OCI-M1 (cell line): ENCODE measurements around the gene ZNF789.
"Not testable (repeated sequence)": the region's sequence is repeated elsewhere in the genome, so short reads cannot be mapped to it uniquely, and the experiment has no call there.

Experiments used
- DNase-seq: peaks from one replicate; lab custom pipeline; 2025; lab: John Stamatoyannopoulos, UW

Gene ZNF789

GRCh38 chr7:99472561-99473314 is at the start of gene ZNF789:
Gene ZNF789 (plus strand): TSS chr7:99472890. CDS start chr7:99476457, 3,567 bp downstream.
- peak; percentile 100 for DNase-seq

- no peak for DNase-seq
These were observed 47.6 kb upstream of the ZNF789 start for GRCh38 chr7:99424932-99425730.

- DNase-seq, result no peak
These were observed 43.6 kb upstream of the ZNF789 start for GRCh38 chr7:99428972-99429566.

- no peak for DNase-seq
These were observed 42.9 kb upstream of the ZNF789 start for GRCh38 chr7:99429756-99430155.

GRCh38 chr7:99431756-99432540 is 40.7 kb upstream of the ZNF789 start:
- not testable (repeated sequence) for DNase-seq

- DNase-seq, result no peak
These were observed 39.5 kb upstream of the ZNF789 start for GRCh38 chr7:99433158-99433557.

GRCh38 chr7:99437946-99438572 is 34.6 kb upstream of the ZNF789 start:
- peak; percentile 61 for DNase-seq

- peak; percentile 99 for DNase-seq
These were observed 33.9 kb upstream of the ZNF789 start, which contains the start of the genes CPSF4 and PTCD1 for GRCh38 chr7:99438573-99439480. Gene CPSF4 (plus strand): TSS chr7:99438943. CDS start chr7:99439083, 140 bp downstream. Gene PTCD1 (minus strand): TSS chr7:99438798. CDS start chr7:99435242, 3,556 bp downstream.

- DNase-seq, result no peak
These were observed 32.5 kb upstream of the ZNF789 start for GRCh38 chr7:99440195-99440594.

GRCh38 chr7:99446096-99446495 is 26.6 kb upstream of the ZNF789 start:
- no peak for DNase-seq

GRCh38 chr7:99447943-99448342 is 24.7 kb upstream of the ZNF789 start:
- peak; percentile 37 for DNase-seq

- no peak for DNase-seq
These were observed 23.8 kb upstream of the ZNF789 start for GRCh38 chr7:99448855-99449254.

- no peak for DNase-seq
These were observed 23.4 kb upstream of the ZNF789 start for GRCh38 chr7:99449326-99449725.

GRCh38 chr7:99451936-99452335 is 20.8 kb upstream of the ZNF789 start:
- DNase-seq, result no peak

- no peak for DNase-seq
These were observed 20.1 kb upstream of the ZNF789 start for GRCh38 chr7:99452541-99452940.

- DNase-seq, result no peak
These were observed 19.6 kb upstream of the ZNF789 start for GRCh38 chr7:99453105-99453504.

- DNase-seq, result no peak
These were observed 16.8 kb upstream of the ZNF789 start for GRCh38 chr7:99455874-99456273.

GRCh38 chr7:99456288-99456687 is 16.4 kb upstream of the ZNF789 start:
- DNase-seq, result no peak

GRCh38 chr7:99457050-99457649 is 15.5 kb upstream of the ZNF789 start:
- no peak for DNase-seq
